Smooth muscle cell of the coronary artery (primary cell): Measurements from ENCODE around the gene DAGLB. TPM values are rescaled to one million over a fixed set of nuclear protein-coding genes. Genes with fewer than 3 reads are reported as not detected.

Experiments
- total RNA-seq: library from RNA; depleted of rRNA; stranded (reverse); fragments of >200 nt; gene quantifications from 2 replicates; pipeline ENCODE4 v1.2.3, GENCODE V29; 2014; ENCODE audit warnings: low replicate concordance

Gene DAGLB
- 16.5 and 18.3 TPM in 2 replicates for total RNA-seq

GRCh38 chr7:6447581-6448199 lies at the start of gene DAGLB:
Gene DAGLB (minus strand): TSS chr7:6447954. CDS start chr7:6447842, 112 bp downstream.

Other genes starting within 250 kb of the DAGLB start
- gene CYTH3, start 175.3 kb downstream of the DAGLB start, total RNA-seq: 26.6 and 62.2 TPM in 2 replicates
- gene FAM220A, start 99.0 kb downstream of the DAGLB start, total RNA-seq: 15.1 and 20.8 TPM in 2 replicates
- 62.0 and 64.1 TPM in 2 replicates for gene RAC1, start 73.4 kb downstream of the DAGLB start, total RNA-seq
- gene KDELR2, start 36.2 kb upstream of the DAGLB start, total RNA-seq: 164 and 223 TPM in 2 replicates
- gene GRID2IP, start 103.5 kb upstream of the DAGLB start, total RNA-seq: not detected in 2 replicates
- gene ZDHHC4, start 129.5 kb upstream of the DAGLB start, total RNA-seq: 51.8 and 60.1 TPM in 2 replicates
- gene INTS15, start 142.1 kb upstream of the DAGLB start, total RNA-seq: 5.6 and 5.9 TPM in 2 replicates
- gene ZNF853, start 167.7 kb upstream of the DAGLB start, total RNA-seq: 0.59 and 5.5 TPM in 2 replicates
- 10.0 and 15.2 TPM in 2 replicates for gene ZNF316, start 189.4 kb upstream of the DAGLB start, total RNA-seq